Astrocyte (in vitro differentiated cells and primary cell): ENCODE results near the gene KLHL30.

Experiments
- CTCF ChIP-seq: IDR thresholded peaks from 2 replicates; pipeline ENCODE4 v1.5.1; 2011; ENCODE audit warnings: low read depth, mild to moderate bottlenecking, inconsistent platforms, low read length, moderate library complexity; ENCODE audit not compliant: insufficient read depth
- EZH2 ChIP-seq: IDR thresholded peaks from 2 replicates; pipeline ENCODE4 v1.6.1; 2012; ENCODE audit warnings: mild to moderate bottlenecking, low read length, inconsistent platforms; ENCODE audit not compliant: insufficient read depth

DNA sequence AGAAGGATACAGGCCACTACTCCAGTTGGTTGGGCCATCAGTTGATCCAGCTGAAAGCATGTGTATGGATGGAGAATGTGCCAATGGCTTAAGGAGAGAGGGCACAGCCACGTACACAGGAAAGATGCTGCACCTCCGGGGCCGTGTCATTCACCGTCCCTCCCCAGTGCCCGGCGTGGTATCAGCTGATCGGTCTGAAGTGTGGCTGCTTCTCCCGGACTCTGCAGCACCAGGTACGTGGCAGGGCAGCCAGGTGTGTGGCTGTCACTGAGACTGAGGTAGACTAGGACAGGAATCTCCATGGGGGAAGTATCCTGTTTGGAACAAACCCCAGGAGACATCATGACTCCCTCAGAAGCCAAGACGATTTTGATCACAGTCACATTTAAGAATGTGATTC is 16.1 kb downstream of the KLHL30 start:
- TF ChIP-seq CTCF (no peak), EZH2 (no peak)
